HUDEP-2 (cell line): ENCODE results near the gene RBMXL3.

Experiments used
- DNase-seq, 76 experiments: peaks; one replicate each; lab custom pipeline; 2025; ENCODE audit not compliant: unreplicated experiment in 76 of 76; lab: John Stamatoyannopoulos, UW

RBMXL3 gene

GRCh38 chrX:115233497-115234455 is 44.6 kb downstream of the RBMXL3 start, which contains the start of gene LRCH2:
TSS of gene LRCH2 (minus strand) at chrX:115234096. CDS start at chrX:115234041, 55 bp downstream.
- no peak for DNase-seq

- no peak for DNase-seq
Measured at GRCh38 chrX:115234461-115234860, 45.3 kb downstream of the RBMXL3 start.

GRCh38 chrX:115236560-115236959 is 47.4 kb downstream of the RBMXL3 start:
- no peak for DNase-seq

GRCh38 chrX:115237056-115237455 is 47.8 kb downstream of the RBMXL3 start:
- DNase-seq = no peak
